ENCODE data around the gene CIZ1. TPM values are rescaled to one million over a fixed set of nuclear protein-coding genes. Genes with fewer than 3 reads are reported as not detected.

Gene CIZ1
- total and polyA plus RNA-seq, 9 of the 15 experiments (the other 6 are each of a cell fraction or from before 2014, with no cell fraction given): 6.6 to 329 (median 87.8) TPM

DNA sequence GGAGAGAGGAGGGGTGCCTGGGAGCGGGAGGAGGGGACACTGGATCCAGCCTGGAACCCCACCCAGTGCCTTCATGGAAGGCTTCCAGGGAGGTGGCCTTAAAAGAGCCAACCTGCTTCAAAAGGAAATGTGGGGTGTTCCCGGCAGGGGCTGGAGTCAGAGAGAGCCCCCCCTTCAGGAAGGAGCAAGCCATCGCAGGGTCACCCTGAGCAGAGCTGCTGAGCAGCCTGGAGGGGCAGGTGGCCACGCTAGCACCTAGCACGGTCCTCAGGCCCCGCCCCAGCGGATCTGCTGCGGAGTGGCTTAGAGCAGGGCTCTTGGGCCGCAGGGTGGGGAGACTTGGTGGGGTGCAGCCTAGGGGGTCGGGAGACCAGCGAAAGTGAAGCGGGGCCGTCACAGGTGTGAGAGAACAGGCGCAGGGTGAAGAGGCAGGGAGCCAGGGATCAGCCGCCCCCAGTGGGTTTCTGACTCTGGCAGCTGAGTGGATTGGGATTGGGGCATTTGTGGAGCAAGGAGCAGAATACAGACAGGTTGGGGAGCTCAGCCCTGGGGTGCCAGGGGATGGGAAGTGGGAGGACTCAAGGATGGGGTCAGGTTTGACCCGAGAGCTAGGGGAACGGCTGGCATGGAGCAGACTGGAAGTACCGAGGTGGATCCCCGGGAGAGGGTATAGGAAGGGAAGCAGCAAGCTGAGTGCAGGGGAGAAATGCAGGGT, 40.6 kb downstream of the CIZ1 start (continued):
- TF ChIP-seq CBFA2T2 (conservative IDR thresholded peaks at IDR 0.05): no peak
- peak; percentile 46; the same call in 1 of the 2 replicates for TF ChIP-seq KLF1 (tag; IDR thresholded peaks at IDR 0.05)
- TF ChIP-seq STAT6 (CRISPR knock-in tag; IDR thresholded peaks at IDR 0.05): peak; percentile 94
- TF ChIP-seq ETS1 (conservative IDR thresholded peaks at IDR 0.05; ENCODE audit: control insufficient read depth, low read depth, low read length): no peak; the same call in 1 of the 2 replicates
- no peak for TF ChIP-seq MCM3 (IDR thresholded peaks at IDR 0.05)
- no peak for TF ChIP-seq E2F5 (CRISPR knock-in tag; IDR thresholded peaks at IDR 0.05)
- no peak for TF ChIP-seq ZC3H11A (IDR thresholded peaks at IDR 0.05; ENCODE audit: low read depth, low read length)
- TF ChIP-seq, protein P1, sequence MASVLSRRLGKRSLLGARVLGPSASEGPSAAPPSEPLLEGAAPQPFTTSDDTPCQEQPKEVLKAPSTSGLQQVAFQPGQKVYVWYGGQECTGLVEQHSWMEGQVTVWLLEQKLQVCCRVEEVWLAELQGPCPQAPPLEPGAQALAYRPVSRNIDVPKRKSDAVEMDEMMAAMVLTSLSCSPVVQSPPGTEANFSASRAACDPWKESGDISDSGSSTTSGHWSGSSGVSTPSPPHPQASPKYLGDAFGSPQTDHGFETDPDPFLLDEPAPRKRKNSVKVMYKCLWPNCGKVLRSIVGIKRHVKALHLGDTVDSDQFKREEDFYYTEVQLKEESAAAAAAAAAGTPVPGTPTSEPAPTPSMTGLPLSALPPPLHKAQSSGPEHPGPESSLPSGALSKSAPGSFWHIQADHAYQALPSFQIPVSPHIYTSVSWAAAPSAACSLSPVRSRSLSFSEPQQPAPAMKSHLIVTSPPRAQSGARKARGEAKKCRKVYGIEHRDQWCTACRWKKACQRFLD (CRISPR knock-in tag; IDR thresholded peaks at IDR 0.05): no peak
- TF ChIP-seq TBL1XR1 (IDR thresholded peaks at IDR 0.05; ENCODE audit: low read length in 2 of 2): 0 out of 4 replicates have a peak, but pooled peaks of 1 of the 2 experiments have one; percentile 18
- TF ChIP-seq, protein P2, sequence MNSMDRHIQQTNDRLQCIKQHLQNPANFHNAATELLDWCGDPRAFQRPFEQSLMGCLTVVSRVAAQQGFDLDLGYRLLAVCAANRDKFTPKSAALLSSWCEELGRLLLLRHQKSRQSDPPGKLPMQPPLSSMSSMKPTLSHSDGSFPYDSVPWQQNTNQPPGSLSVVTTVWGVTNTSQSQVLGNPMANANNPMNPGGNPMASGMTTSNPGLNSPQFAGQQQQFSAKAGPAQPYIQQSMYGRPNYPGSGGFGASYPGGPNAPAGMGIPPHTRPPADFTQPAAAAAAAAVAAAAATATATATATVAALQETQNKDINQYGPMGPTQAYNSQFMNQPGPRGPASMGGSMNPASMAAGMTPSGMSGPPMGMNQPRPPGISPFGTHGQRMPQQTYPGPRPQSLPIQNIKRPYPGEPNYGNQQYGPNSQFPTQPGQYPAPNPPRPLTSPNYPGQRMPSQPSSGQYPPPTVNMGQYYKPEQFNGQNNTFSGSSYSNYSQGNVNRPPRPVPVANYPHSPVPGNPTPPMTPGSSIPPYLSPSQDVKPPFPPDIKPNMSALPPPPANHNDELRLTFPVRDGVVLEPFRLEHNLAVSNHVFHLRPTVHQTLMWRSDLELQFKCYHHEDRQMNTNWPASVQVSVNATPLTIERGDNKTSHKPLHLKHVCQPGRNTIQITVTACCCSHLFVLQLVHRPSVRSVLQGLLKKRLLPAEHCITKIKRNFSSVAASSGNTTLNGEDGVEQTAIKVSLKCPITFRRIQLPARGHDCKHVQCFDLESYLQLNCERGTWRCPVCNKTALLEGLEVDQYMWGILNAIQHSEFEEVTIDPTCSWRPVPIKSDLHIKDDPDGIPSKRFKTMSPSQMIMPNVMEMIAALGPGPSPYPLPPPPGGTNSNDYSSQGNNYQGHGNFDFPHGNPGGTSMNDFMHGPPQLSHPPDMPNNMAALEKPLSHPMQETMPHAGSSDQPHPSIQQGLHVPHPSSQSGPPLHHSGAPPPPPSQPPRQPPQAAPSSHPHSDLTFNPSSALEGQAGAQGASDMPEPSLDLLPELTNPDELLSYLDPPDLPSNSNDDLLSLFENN (IDR thresholded peaks at IDR 0.05; ENCODE audit: low read depth in 2 of 2, low read length in 2 of 2): no peak
- TF ChIP-seq DNMT1 (IDR thresholded peaks at IDR 0.05): 0 out of 2 replicates have a peak, but pooled peaks have one; percentile 89
- no peak for TF ChIP-seq NR2C2 (CRISPR knock-in tag; IDR thresholded peaks at IDR 0.05)
- no peak for TF ChIP-seq NR2C2 (tag; IDR thresholded peaks at IDR 0.05)
- peak in 2 of 3 experiments; percentile 38 to 70 for TF ChIP-seq YY1 (IDR thresholded peaks at IDR 0.05; ENCODE audit: borderline replicate concordance in 1 of 3, control insufficient read depth in 1 of 3, extremely low read depth in 1 of 3, insufficient read depth in 3 of 3, insufficient read length in 1 of 3, insufficient replicate concordance in 2 of 3, low read depth in 1 of 3, low read length in 2 of 3)
- no peak for TF ChIP-seq ZNF121 (CRISPR knock-in tag; conservative IDR thresholded peaks at IDR 0.05)
- no peak for TF ChIP-seq ZNF444 (CRISPR knock-in tag; IDR thresholded peaks at IDR 0.05)

All from K562 (cell line).